Karpas-422 (cell line): Measurements from ENCODE around the gene FLT3LG. TPM values are rescaled to one million over a fixed set of nuclear protein-coding genes. Genes with fewer than 3 reads are reported as not detected.

ENCODE experiments used
- DNase-seq: peaks from one replicate; pipeline ENCODE4 v3.0.0-alpha.2; 2015
- H2AFZ ChIP-seq: fragments of 200-600 bp; sonication (generic); 2 replicates; pipeline ENCODE4 v1.6.1; 2014; ENCODE audit warnings: antibody characterized with exemption, low read length, mixed read lengths
- H3K27ac ChIP-seq: fragments of 200-600 bp; sonication (generic); 2 replicates; pipeline ENCODE4 v1.5.1; 2014; ENCODE audit warnings: mild to moderate bottlenecking, low read length, moderate library complexity
- H3K27me3 ChIP-seq: fragments of 200-600 bp; sonication (generic); 2 replicates; pipeline ENCODE4 v1.6.1; 2014; ENCODE audit warnings: low read length, mixed read lengths
- H3K36me3 ChIP-seq: fragments of 200-600 bp; sonication (generic); 2 replicates; pipeline ENCODE4 v1.6.1; 2014; ENCODE audit warnings: low read length, mixed read lengths; ENCODE audit not compliant: insufficient read depth
- H3K4me1 ChIP-seq: fragments of 200-600 bp; sonication (generic); 2 replicates; pipeline ENCODE4 v1.6.1; 2014; ENCODE audit warnings: mild to moderate bottlenecking, low read length, mixed read lengths
- H3K4me2 ChIP-seq: fragments of 200-600 bp; sonication (generic); 2 replicates; pipeline ENCODE4 v1.6.1; 2014; ENCODE audit warnings: low read length, low read depth, mild to moderate bottlenecking; ENCODE audit not compliant: poor library complexity, severe bottlenecking
- H3K4me3 ChIP-seq: fragments of 200-600 bp; sonication (generic); 2 replicates; pipeline ENCODE4 v1.5.1; 2014; ENCODE audit warnings: mild to moderate bottlenecking, antibody characterized with exemption, low read length, mixed read lengths
- H3K79me2 ChIP-seq: fragments of 200-600 bp; sonication (generic); 2 replicates; pipeline ENCODE4 v1.6.1; 2014; ENCODE audit warnings: mild to moderate bottlenecking, low read length, mixed read lengths
- H3K9ac ChIP-seq: fragments of 200-600 bp; sonication (generic); 2 replicates; pipeline ENCODE4 v1.6.0; 2014; ENCODE audit warnings: low read length
- H3K9me2 ChIP-seq: fragments of 200-600 bp; sonication (generic), shearing (Covaris generic); replicated peaks from 2 replicates; pipeline ENCODE4 v1.6.0; 2014; ENCODE audit warnings: mild to moderate bottlenecking, low read length, moderate library complexity; ENCODE audit not compliant: insufficient read depth
- H3K9me3 ChIP-seq: fragments of 300-700, 200-600 bp; sonication (generic); 2 replicates; pipeline ENCODE4 v1.6.1; 2014; ENCODE audit warnings: low read length, mixed read lengths
- H4K20me1 ChIP-seq: fragments of 200-600 bp; sonication (generic); 2 replicates; pipeline ENCODE4 v1.6.1; 2014; ENCODE audit warnings: mild to moderate bottlenecking, antibody characterized with exemption, low read length, low read depth; ENCODE audit not compliant: insufficient read depth
- total RNA-seq: library from RNA; depleted of rRNA; stranded (reverse); fragments of >200 nt; shearing (Covaris generic); gene quantifications from 2 replicates; pipeline ENCODE4 v1.2.3, GENCODE V29; 2014; ENCODE audit warnings: low replicate concordance; rRNA removed

FLT3LG gene
- total RNA-seq: 18.8 and 19.3 TPM in 2 replicates

GRCh38 chr19:49473868-49474541 is at the start of gene FLT3LG:
Gene FLT3LG (plus strand): TSS chr19:49474215. CDS start chr19:49474640, 425 bp downstream.
- H2AFZ ChIP-seq: peak within 1 kb of the TSS; percentile 78
- peak within 1 kb of the TSS; percentile 90 for H3K4me2 ChIP-seq
- peak within 1 kb of the TSS; percentile 82 for H3K9ac ChIP-seq
- no peaks in the 10 kb centered on the region for H3K27me3 ChIP-seq
- peak; percentile 96 for DNase-seq
- H3K36me3 ChIP-seq: no peaks in the 10 kb centered on the region
- no peaks in the 10 kb centered on the region for H3K9me2 ChIP-seq
- no peak within 1 kb of the TSS for H3K27ac ChIP-seq
- no peaks in the 10 kb centered on the region for H3K9me3 ChIP-seq
- no peaks in the 10 kb centered on the region for H4K20me1 ChIP-seq
- peaks cover 27% of the 10 kb centered on the region for H3K4me1 ChIP-seq
- H3K79me2 ChIP-seq: no peaks in the 10 kb centered on the region
- H3K4me3 ChIP-seq: peak within 1 kb of the TSS; percentile 75

GRCh38 chr19:49425178-49425577 is 48.8 kb upstream of the FLT3LG start, which contains the start of gene GFY:
Gene GFY (plus strand): TSS chr19:49425388. CDS start chr19:49426431, 1,043 bp downstream.
- peak within 1 kb of the TSS; percentile 13; the same call in 1 of the 2 replicates for H3K9ac ChIP-seq
- no peaks in the 10 kb centered on the region for H3K27me3 ChIP-seq
- H2AFZ ChIP-seq: no peak within 1 kb of the TSS

GRCh38 chr19:49425922-49426592 is 48.0 kb upstream of the FLT3LG start:
- Histone ChIP-seq H3K9me3 (no peaks in the 10 kb centered on the region), H3K9me2 (no peaks in the 10 kb centered on the region), H2AFZ (no peak overlapping the region), H3K9ac (no peak overlapping the region), H3K27ac (no peak overlapping the region), H4K20me1 (no peaks in the 10 kb centered on the region), H3K4me2 (peak overlapping the region; percentile 52), H3K79me2 (no peaks in the 10 kb centered on the region), H3K4me3 (no peak overlapping the region; the same call in 1 of the 2 replicates), H3K4me1 (peaks cover 64% of the 10 kb centered on the region), H3K27me3 (no peaks in the 10 kb centered on the region), H3K36me3 (no peaks in the 10 kb centered on the region)
- DNase-seq: peak; percentile 88

More at GRCh38 chr19:49425178-49425577, 48.8 kb upstream of the FLT3LG start, which contains the start of gene GFY:
- H3K9me3 ChIP-seq: no peaks in the 10 kb centered on the region
- no peak within 1 kb of the TSS; the same call in 1 of the 2 replicates for H3K4me3 ChIP-seq
- no peak for DNase-seq
- peak within 1 kb of the TSS; percentile 52 for H3K4me2 ChIP-seq
- peaks cover 66% of the 10 kb centered on the region for H3K4me1 ChIP-seq
- H3K79me2 ChIP-seq: no peaks in the 10 kb centered on the region
- H3K9me2 ChIP-seq: no peaks in the 10 kb centered on the region
- H3K27ac ChIP-seq: no peak within 1 kb of the TSS
- H4K20me1 ChIP-seq: no peaks in the 10 kb centered on the region
- H3K36me3 ChIP-seq: no peaks in the 10 kb centered on the region

- H3K79me2 ChIP-seq: no peaks in the 10 kb centered on the region
- H4K20me1 ChIP-seq: no peaks in the 10 kb centered on the region
- H3K27me3 ChIP-seq: no peaks in the 10 kb centered on the region
- no peaks in the 10 kb centered on the region for H3K36me3 ChIP-seq
- H2AFZ ChIP-seq: no peak overlapping the region
- H3K9ac ChIP-seq: peak overlapping the region; percentile 66
- H3K4me1 ChIP-seq: peaks cover 57% of the 10 kb centered on the region
- H3K4me3 ChIP-seq: no peak overlapping the region
- H3K9me2 ChIP-seq: no peaks in the 10 kb centered on the region
- H3K27ac ChIP-seq: no peak overlapping the region
- peak overlapping the region; percentile 74 for H3K4me2 ChIP-seq
- DNase-seq: no peak
- no peaks in the 10 kb centered on the region for H3K9me3 ChIP-seq
Observed at GRCh38 chr19:49427339-49427738, 46.7 kb upstream of the FLT3LG start.

- H3K79me2 ChIP-seq: no peaks in the 10 kb centered on the region
- H3K9ac ChIP-seq: peak overlapping the region; percentile 66
- no peaks in the 10 kb centered on the region for H3K9me3 ChIP-seq
- peak overlapping the region; percentile 56 for H3K4me3 ChIP-seq
- H3K27me3 ChIP-seq: no peaks in the 10 kb centered on the region
- no peaks in the 10 kb centered on the region for H3K36me3 ChIP-seq
- peak overlapping the region; percentile 74 for H3K4me2 ChIP-seq
- no peaks in the 10 kb centered on the region for H4K20me1 ChIP-seq
- DNase-seq: peak; percentile 78
- H3K4me1 ChIP-seq: peaks cover 56% of the 10 kb centered on the region
- H3K9me2 ChIP-seq: no peaks in the 10 kb centered on the region
- H2AFZ ChIP-seq: peak overlapping the region; percentile 94
- no peak overlapping the region for H3K27ac ChIP-seq
Observed at GRCh38 chr19:49427855-49428546, 46.0 kb upstream of the FLT3LG start.

- Histone ChIP-seq H3K27ac (no peak overlapping the region), H2AFZ (no peak overlapping the region), H3K36me3 (no peaks in the 10 kb centered on the region), H3K27me3 (no peaks in the 10 kb centered on the region), H3K79me2 (no peaks in the 10 kb centered on the region), H4K20me1 (no peaks in the 10 kb centered on the region), H3K9me3 (no peaks in the 10 kb centered on the region), H3K4me1 (peaks cover 48% of the 10 kb centered on the region), H3K4me3 (peak overlapping the region; percentile 56; the same call in 1 of the 2 replicates), H3K9me2 (no peaks in the 10 kb centered on the region), H3K9ac (peak overlapping the region; percentile 66; the same call in 1 of the 2 replicates), H3K4me2 (peak overlapping the region; percentile 74)
- DNase-seq: no peak
Observed at GRCh38 chr19:49428547-49429451, 45.2 kb upstream of the FLT3LG start.

- no peak overlapping the region for H3K4me2 ChIP-seq
- H3K36me3 ChIP-seq: no peaks in the 10 kb centered on the region
- no peaks in the 10 kb centered on the region for H3K9me2 ChIP-seq
- H4K20me1 ChIP-seq: no peaks in the 10 kb centered on the region
- H3K79me2 ChIP-seq: no peaks in the 10 kb centered on the region
- no peaks in the 10 kb centered on the region for H3K27me3 ChIP-seq
- H3K4me3 ChIP-seq: no peak overlapping the region
- peaks cover 42% of the 10 kb centered on the region for H3K4me1 ChIP-seq
- no peak overlapping the region for H3K9ac ChIP-seq
- no peak overlapping the region for H3K27ac ChIP-seq
- H3K9me3 ChIP-seq: no peaks in the 10 kb centered on the region
- H2AFZ ChIP-seq: no peak overlapping the region
- no peak for DNase-seq
Observed at GRCh38 chr19:49430172-49430677, 43.8 kb upstream of the FLT3LG start.
